Epithelial cell of esophagus (primary cell): ENCODE results near the gene MAN1C1.

Experiments
- DNase-seq: peaks from one replicate; pipeline ENCODE4 v3.0.0; 2010; ENCODE audit warnings: low read depth
- H3K4me3 ChIP-seq: 2 replicates; pipeline ENCODE4 v1.5.1; 2011; ENCODE audit warnings: mild to moderate bottlenecking, low read length, control low read depth
- CTCF ChIP-seq: IDR thresholded peaks from 2 replicates; pipeline ENCODE4 v1.5.1; 2011; ENCODE audit warnings: low read depth, mild to moderate bottlenecking, low read length, control low read depth, inconsistent platforms; ENCODE audit not compliant: insufficient read depth; ENCODE audit errors: missing control alignments

The MAN1C1 gene

GRCh38 chr1:25700144-25700523, 83.5 kb downstream of the MAN1C1 start:
- H3K4me3 ChIP-seq: no peak overlapping the region
- TF ChIP-seq CTCF: no peak
- DNase-seq: no peak

GRCh38 chr1:25700626-25701025, 84.0 kb downstream of the MAN1C1 start:
- TF ChIP-seq CTCF: peak; percentile 14

GRCh38 chr1:25701030-25701785, 84.6 kb downstream of the MAN1C1 start:
- H3K4me3 ChIP-seq: no peak overlapping the region
- DNase-seq: no peak
- TF ChIP-seq CTCF: no peak

More at GRCh38 chr1:25700626-25701025, 84.0 kb downstream of the MAN1C1 start:
- H3K4me3 ChIP-seq: no peak overlapping the region
- no peak for DNase-seq

- no peak overlapping the region for H3K4me3 ChIP-seq
- no peak for TF ChIP-seq CTCF
- DNase-seq: no peak
These were observed 85.6 kb downstream of the MAN1C1 start for GRCh38 chr1:25702101-25702775.

- no peak for DNase-seq
- no peak for TF ChIP-seq CTCF
- no peak overlapping the region for H3K4me3 ChIP-seq
These were observed 86.5 kb downstream of the MAN1C1 start for GRCh38 chr1:25703041-25703440.

- TF ChIP-seq CTCF: no peak
- no peak for DNase-seq
- no peak overlapping the region for H3K4me3 ChIP-seq
These were observed 87.2 kb downstream of the MAN1C1 start for GRCh38 chr1:25703671-25704266.
